K562 (cell line): ENCODE results near the gene PCDH12. TPM values are rescaled to one million over a fixed set of nuclear protein-coding genes. Genes with fewer than 3 reads are reported as not detected.
A peak's percentile ranks its signal among the peaks of the same experiment; 100 is the strongest.

ENCODE experiments used
- BDP1 ChIP-seq: IDR thresholded peaks from 3 replicates; pipeline ENCODE4 v1.6.1; 2011; ENCODE audit not compliant: insufficient read length, insufficient read depth
- CGGBP1 ChIP-seq: fragments of 250-450 bp; sonication (Bioruptor Pico); IDR thresholded peaks from 2 replicates; pipeline ENCODE4 v1.9.0; 2021; ENCODE audit warnings: mild to moderate bottlenecking
- CREM ChIP-seq: IDR thresholded peaks from 2 replicates; pipeline ENCODE4 v1.6.1; 2014; ENCODE audit warnings: antibody characterized with exemption, low read depth
- CTBP1 ChIP-seq: fragments of 450-650 bp; IDR thresholded peaks from 2 replicates; pipeline ENCODE4 v1.6.1; 2016; ENCODE audit warnings: borderline replicate concordance
- ELK1 ChIP-seq: sonication (generic); formaldehyde crosslinking; IDR thresholded peaks from 2 replicates; pipeline ENCODE4 v1.8.1; 2022; ENCODE audit warnings: missing genetic modification reagents
- FOXO4 ChIP-seq: fragments of 450-650 bp; formaldehyde crosslinking; IDR thresholded peaks from 2 replicates; pipeline ENCODE4 v1.4.0; 2020; ENCODE audit warnings: mild to moderate bottlenecking, moderate library complexity
- LEF1 ChIP-seq: fragments of 450-650 bp; IDR thresholded peaks from 2 replicates; pipeline ENCODE4 v1.6.1; 2016; ENCODE audit warnings: mild to moderate bottlenecking
- MAFF ChIP-seq: IDR thresholded peaks from 2 replicates; pipeline ENCODE4 v1.6.1; 2012; ENCODE audit warnings: low read length, improper control_type of control experiment
- MEIS2 ChIP-seq: fragments of 450-650 bp; IDR thresholded peaks from 2 replicates; pipeline ENCODE4 v1.6.1; 2014; ENCODE audit warnings: mild to moderate bottlenecking; ENCODE audit not compliant: partially characterized antibody
- POLR2B ChIP-seq: fragments of 450-650 bp; IDR thresholded peaks from 2 replicates; pipeline ENCODE4 v1.6.1; 2018; ENCODE audit warnings: low read depth; ENCODE audit not compliant: partially characterized antibody
- POLR2H ChIP-seq: IDR thresholded peaks from 2 replicates; pipeline ENCODE4 v1.6.1; 2016; ENCODE audit warnings: missing genetic modification characterization, low read depth, mild to moderate bottlenecking, control low read depth, missing compliant biosample characterization, moderate library complexity
- POLR3A ChIP-seq: IDR thresholded peaks from 2 replicates; pipeline ENCODE4 v1.6.1; 2011; ENCODE audit warnings: borderline replicate concordance, mild to moderate bottlenecking, moderate library complexity; ENCODE audit not compliant: insufficient read length, insufficient read depth; ENCODE audit errors: extremely low read depth
- RBM15 ChIP-seq: fragments of 200-400 bp; formaldehyde crosslinking; IDR thresholded peaks from 2 replicates; pipeline ENCODE4 v1.6.1; 2018; ENCODE audit warnings: mild to moderate bottlenecking, low read length, moderate library complexity; ENCODE audit not compliant: insufficient read depth
- RHOXF2B ChIP-seq: fragments of 250-450 bp; sonication (Bioruptor Pico); conservative IDR thresholded peaks from 2 replicates; pipeline ENCODE4 v1.5.1; 2021
- TAL1 ChIP-seq: fragments of 450-650 bp; IDR thresholded peaks from 2 replicates; pipeline ENCODE4 v1.6.1; 2016; ENCODE audit warnings: mild to moderate bottlenecking
- THAP12 ChIP-seq: fragments of 250-450 bp; sonication (Bioruptor Pico); IDR thresholded peaks from 2 replicates; pipeline ENCODE4 v1.9.0; 2021; ENCODE audit warnings: mild to moderate bottlenecking, inconsistent platforms
- U2AF2 ChIP-seq: fragments of 200-400 bp; formaldehyde crosslinking; optimal IDR thresholded peaks from 2 replicates; pipeline ENCODE3; 2017; ENCODE audit warnings: low read depth, mild to moderate bottlenecking, low read length
- ZBTB33 ChIP-seq: sonication (generic); formaldehyde crosslinking; IDR thresholded peaks from 2 replicates; pipeline ENCODE4 v1.8.1; 2023; ENCODE audit warnings: mild to moderate bottlenecking, missing genetic modification reagents
- ZNF280A ChIP-seq: fragments of 450-650 bp; IDR thresholded peaks from 2 replicates; pipeline ENCODE4 v1.6.1; 2018; ENCODE audit warnings: mild to moderate bottlenecking, low read depth; ENCODE audit not compliant: partially characterized antibody
- ZNF3 ChIP-seq: fragments of 250-450 bp; sonication (Bioruptor Pico); IDR thresholded peaks from 2 replicates; pipeline ENCODE4 v1.5.0; 2021; ENCODE audit warnings: mild to moderate bottlenecking, moderate library complexity
- polyA plus RNA-seq, 8 experiments: library from polyadenylated mRNA; depleted of rRNA in 4 of 8; stranded (reverse) in 5 of 8; unstranded in 3 of 8; fragments of >200 nt; fragmentation: Nextera tagmentation in 2 of 8; fragmentation: Illumina TruSeq in 1 of 8; extraction: Ambion mirVana in 2 of 8; extraction: Trizol in 1 of 8; gene quantifications; 2 replicates each; pipeline versions ENCODE4 v1.2.1 to v1.2.3, GENCODE V29; 2011 to 2014; ENCODE audit warnings: inconsistent platforms in 1 of 8, missing spikeins in 1 of 8
- total RNA-seq, 7 experiments: library from RNA; depleted of rRNA in 6 of 7; stranded (reverse); fragments of >200 nt in 6 of 7; fragmentation: Illumina TruSeq in 2 of 7; extraction: Trizol in 2 of 7; gene quantifications; 2 replicates each; pipeline versions ENCODE4 v1.2.1 to v1.2.3, GENCODE V29; 2011 to 2021; ENCODE audit warnings: low replicate concordance in 1 of 7

The PCDH12 gene
- total and polyA plus RNA-seq, 9 of the 15 experiments (the other 6 are each of a cell fraction or from before 2014, with no cell fraction given), result 0.01 to 0.04 (median 0.01) TPM; not detected in 4

- TF ChIP-seq ELK1 (CRISPR knock-in tag), result no peak
- no peak for TF ChIP-seq TAL1
- peak; percentile 95 for TF ChIP-seq POLR2B
- peak; percentile 1 for TF ChIP-seq ZBTB33 (CRISPR knock-in tag)
- TF ChIP-seq LEF1, result 0 out of 2 replicates have a peak, but pooled peaks have one; percentile 18
- TF ChIP-seq RHOXF2B, result no peak
- TF ChIP-seq POLR3A, result no peak
- peak; percentile 86 for TF ChIP-seq MEIS2
- no peak for TF ChIP-seq U2AF2
- peak; percentile 86 for TF ChIP-seq CTBP1
- no peak for TF ChIP-seq BDP1
- no peak for TF ChIP-seq RBM15
- 0 out of 2 replicates have a peak, but pooled peaks have one; percentile 3 for TF ChIP-seq CGGBP1 (CRISPR knock-in tag)
- TF ChIP-seq ZNF3 (CRISPR knock-in tag), result no peak
- TF ChIP-seq THAP12, result peak; percentile 80
- TF ChIP-seq MAFF, result no peak
- peak; percentile 89; the same call in 1 of the 2 replicates for TF ChIP-seq FOXO4 (CRISPR knock-in tag)
- TF ChIP-seq ZNF280A, result no peak
- TF ChIP-seq CREM, result peak; percentile 65
- TF ChIP-seq POLR2H (tag), result peak; percentile 79
These were observed 11.1 kb upstream of the PCDH12 start, which contains the start of gene RNF14 (continued) for GRCh38 chr5:141968914-141969608.
